ENCODE results near the gene GOLGA7B. TPM values are rescaled to one million over a fixed set of nuclear protein-coding genes. Genes with fewer than 3 reads are reported as not detected.
A peak's percentile ranks its signal among the peaks of the same experiment; 100 is the strongest.

Gene GOLGA7B
- total and polyA plus RNA-seq, 9 of the 15 experiments (the other 6 are each of a cell fraction or from before 2014, with no cell fraction given), result 0.03 to 0.07 (median 0.04) TPM; not detected in 3

- Histone ChIP-seq H3K4me1 (replicated peaks in 1 of 2; ENCODE audit: control insufficient read depth in 2 of 2, insufficient read depth in 2 of 2, low read length in 2 of 2) (peaks cover 12% of the 10 kb centered on the region in 2 experiments), H3K9me1 (ENCODE audit: control insufficient read depth, insufficient read depth, low read length) (no peaks in the 10 kb centered on the region), H2AFZ (ENCODE audit: low read depth, low read length) (no peak overlapping the region), H3K4me3 (no peak overlapping the region), H3K27ac (ENCODE audit: extremely low read depth, low read depth, low read length) (no peak overlapping the region), H3K4me2 (ENCODE audit: insufficient read depth, low read length) (no peak overlapping the region), H3K27me3 (ENCODE audit: control insufficient read depth in 2 of 2, insufficient read depth in 2 of 2, low read length in 2 of 2) (peaks cover 0 to 5% of the 10 kb centered on the region in 2 experiments; a peak in 1 of 5 replicates), H3K36me3 (ENCODE audit: control insufficient read depth, insufficient read depth, low read length) (no peaks in the 10 kb centered on the region), H3K9me3 (replicated peaks; ENCODE audit: control insufficient read depth, insufficient read depth, low read depth, low read length) (no peaks in the 10 kb centered on the region), H3K79me2 (ENCODE audit: control insufficient read depth, insufficient read depth, low read length) (no peaks in the 10 kb centered on the region), H4K20me1 (replicated peaks; ENCODE audit: control insufficient read depth, insufficient read depth, low read length) (no peaks in the 10 kb centered on the region), H3K9ac (ENCODE audit: insufficient read depth in 1 of 2, low read depth in 2 of 2, low read length in 2 of 2) (0 out of 4 replicates have a peak overlapping the region, but pooled peaks of 1 of the 2 experiments have one; percentile 13)
- POLR2A ChIA-PET, result no interaction called here
- no peak for DNase-seq (ENCODE audit: extremely low read depth in 1 of 4, low spot score in 3 of 4)
- intact Hi-C loops (cut with micrococcal nuclease) (no loop called here), in situ Hi-C loops (cut with MboI) (no loop called here)
- BruUV-seq (replicated peaks), result no TSS peak
- FAIRE-seq, result no peak
- TF ChIP-seq ZBTB9 (CRISPR knock-in tag; IDR thresholded peaks at IDR 0.05), result no peak
- TF ChIP-seq ZNF507 (tag; conservative IDR thresholded peaks at IDR 0.05), result no peak
- no peak for TF ChIP-seq ZBTB5 (IDR thresholded peaks at IDR 0.05)
- no peak for TF ChIP-seq ZNF280B (CRISPR knock-in tag; IDR thresholded peaks at IDR 0.05)
- TF ChIP-seq, protein P1, sequence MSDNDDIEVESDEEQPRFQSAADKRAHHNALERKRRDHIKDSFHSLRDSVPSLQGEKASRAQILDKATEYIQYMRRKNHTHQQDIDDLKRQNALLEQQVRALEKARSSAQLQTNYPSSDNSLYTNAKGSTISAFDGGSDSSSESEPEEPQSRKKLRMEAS (CRISPR knock-in tag; IDR thresholded peaks at IDR 0.05), result no peak
- TF ChIP-seq KDM2B (CRISPR knock-in tag; IDR thresholded peaks at IDR 0.05), result no peak
- TF ChIP-seq, protein P2, sequence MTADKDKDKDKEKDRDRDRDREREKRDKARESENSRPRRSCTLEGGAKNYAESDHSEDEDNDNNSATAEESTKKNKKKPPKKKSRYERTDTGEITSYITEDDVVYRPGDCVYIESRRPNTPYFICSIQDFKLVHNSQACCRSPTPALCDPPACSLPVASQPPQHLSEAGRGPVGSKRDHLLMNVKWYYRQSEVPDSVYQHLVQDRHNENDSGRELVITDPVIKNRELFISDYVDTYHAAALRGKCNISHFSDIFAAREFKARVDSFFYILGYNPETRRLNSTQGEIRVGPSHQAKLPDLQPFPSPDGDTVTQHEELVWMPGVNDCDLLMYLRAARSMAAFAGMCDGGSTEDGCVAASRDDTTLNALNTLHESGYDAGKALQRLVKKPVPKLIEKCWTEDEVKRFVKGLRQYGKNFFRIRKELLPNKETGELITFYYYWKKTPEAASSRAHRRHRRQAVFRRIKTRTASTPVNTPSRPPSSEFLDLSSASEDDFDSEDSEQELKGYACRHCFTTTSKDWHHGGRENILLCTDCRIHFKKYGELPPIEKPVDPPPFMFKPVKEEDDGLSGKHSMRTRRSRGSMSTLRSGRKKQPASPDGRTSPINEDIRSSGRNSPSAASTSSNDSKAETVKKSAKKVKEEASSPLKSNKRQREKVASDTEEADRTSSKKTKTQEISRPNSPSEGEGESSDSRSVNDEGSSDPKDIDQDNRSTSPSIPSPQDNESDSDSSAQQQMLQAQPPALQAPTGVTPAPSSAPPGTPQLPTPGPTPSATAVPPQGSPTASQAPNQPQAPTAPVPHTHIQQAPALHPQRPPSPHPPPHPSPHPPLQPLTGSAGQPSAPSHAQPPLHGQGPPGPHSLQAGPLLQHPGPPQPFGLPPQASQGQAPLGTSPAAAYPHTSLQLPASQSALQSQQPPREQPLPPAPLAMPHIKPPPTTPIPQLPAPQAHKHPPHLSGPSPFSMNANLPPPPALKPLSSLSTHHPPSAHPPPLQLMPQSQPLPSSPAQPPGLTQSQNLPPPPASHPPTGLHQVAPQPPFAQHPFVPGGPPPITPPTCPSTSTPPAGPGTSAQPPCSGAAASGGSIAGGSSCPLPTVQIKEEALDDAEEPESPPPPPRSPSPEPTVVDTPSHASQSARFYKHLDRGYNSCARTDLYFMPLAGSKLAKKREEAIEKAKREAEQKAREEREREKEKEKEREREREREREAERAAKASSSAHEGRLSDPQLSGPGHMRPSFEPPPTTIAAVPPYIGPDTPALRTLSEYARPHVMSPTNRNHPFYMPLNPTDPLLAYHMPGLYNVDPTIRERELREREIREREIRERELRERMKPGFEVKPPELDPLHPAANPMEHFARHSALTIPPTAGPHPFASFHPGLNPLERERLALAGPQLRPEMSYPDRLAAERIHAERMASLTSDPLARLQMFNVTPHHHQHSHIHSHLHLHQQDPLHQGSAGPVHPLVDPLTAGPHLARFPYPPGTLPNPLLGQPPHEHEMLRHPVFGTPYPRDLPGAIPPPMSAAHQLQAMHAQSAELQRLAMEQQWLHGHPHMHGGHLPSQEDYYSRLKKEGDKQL (CRISPR knock-in tag; IDR thresholded peaks at IDR 0.05; ENCODE audit: borderline replicate concordance), result no peak
- TF ChIP-seq DDX20 (tag; IDR thresholded peaks at IDR 0.05; ENCODE audit: low read depth), result no peak
- no peak for TF ChIP-seq NR3C1 (CRISPR knock-in tag; IDR thresholded peaks at IDR 0.05)
- TF ChIP-seq ZFX (CRISPR knock-in tag; IDR thresholded peaks at IDR 0.05), result no peak
- no peak for TF ChIP-seq ZNF354B (CRISPR knock-in tag; IDR thresholded peaks at IDR 0.05)
- no peak for ATAC-seq
- CTCF ChIA-PET (ENCODE audit: low intra/inter-chr PET ratio), result no interaction called here
- WGBS (ENCODE audit: insufficient coverage, low coverage, missing lambda C conversion rate), result 52% methylated on average over 5 of the region's 5 CpGs
Measured at GRCh38 chr10:97886286-97886685, 36.6 kb downstream of the GOLGA7B start.

All from K562 (cell line).